ENCODE measurements around the gene NISCH.

DNA sequence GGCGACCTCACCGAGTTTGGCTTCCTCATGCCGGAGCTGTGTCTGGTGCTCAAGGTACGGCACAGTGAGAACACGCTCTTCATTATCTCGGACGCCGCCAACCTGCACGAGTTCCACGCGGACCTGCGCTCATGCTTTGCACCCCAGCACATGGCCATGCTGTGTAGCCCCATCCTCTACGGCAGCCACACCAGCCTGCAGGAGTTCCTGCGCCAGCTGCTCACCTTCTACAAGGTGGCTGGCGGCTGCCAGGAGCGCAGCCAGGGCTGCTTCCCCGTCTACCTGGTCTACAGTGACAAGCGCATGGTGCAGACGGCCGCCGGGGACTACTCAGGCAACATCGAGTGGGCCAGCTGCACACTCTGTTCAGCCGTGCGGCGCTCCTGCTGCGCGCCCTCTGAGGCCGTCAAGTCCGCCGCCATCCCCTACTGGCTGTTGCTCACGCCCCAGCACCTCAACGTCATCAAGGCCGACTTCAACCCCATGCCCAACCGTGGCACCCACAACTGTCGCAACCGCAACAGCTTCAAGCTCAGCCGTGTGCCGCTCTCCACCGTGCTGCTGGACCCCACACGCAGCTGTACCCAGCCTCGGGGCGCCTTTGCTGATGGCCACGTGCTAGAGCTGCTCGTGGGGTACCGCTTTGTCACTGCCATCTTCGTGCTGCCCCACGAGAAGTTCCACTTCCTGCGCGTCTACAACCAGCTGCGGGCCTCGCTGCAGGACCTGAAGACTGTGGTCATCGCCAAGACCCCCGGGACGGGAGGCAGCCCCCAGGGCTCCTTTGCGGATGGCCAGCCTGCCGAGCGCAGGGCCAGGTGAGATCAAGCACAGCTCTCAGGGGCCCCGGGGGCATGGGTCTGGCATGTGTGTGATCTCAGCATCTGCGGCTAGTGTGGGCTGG lies 32.6 kb downstream of the NISCH start:
- TF ChIP-seq, protein P1, sequence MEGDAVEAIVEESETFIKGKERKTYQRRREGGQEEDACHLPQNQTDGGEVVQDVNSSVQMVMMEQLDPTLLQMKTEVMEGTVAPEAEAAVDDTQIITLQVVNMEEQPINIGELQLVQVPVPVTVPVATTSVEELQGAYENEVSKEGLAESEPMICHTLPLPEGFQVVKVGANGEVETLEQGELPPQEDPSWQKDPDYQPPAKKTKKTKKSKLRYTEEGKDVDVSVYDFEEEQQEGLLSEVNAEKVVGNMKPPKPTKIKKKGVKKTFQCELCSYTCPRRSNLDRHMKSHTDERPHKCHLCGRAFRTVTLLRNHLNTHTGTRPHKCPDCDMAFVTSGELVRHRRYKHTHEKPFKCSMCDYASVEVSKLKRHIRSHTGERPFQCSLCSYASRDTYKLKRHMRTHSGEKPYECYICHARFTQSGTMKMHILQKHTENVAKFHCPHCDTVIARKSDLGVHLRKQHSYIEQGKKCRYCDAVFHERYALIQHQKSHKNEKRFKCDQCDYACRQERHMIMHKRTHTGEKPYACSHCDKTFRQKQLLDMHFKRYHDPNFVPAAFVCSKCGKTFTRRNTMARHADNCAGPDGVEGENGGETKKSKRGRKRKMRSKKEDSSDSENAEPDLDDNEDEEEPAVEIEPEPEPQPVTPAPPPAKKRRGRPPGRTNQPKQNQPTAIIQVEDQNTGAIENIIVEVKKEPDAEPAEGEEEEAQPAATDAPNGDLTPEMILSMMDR (IDR thresholded peaks at IDR 0.05) = no peak
- no peak for TF ChIP-seq POLR2A (IDR thresholded peaks at IDR 0.05)
